H1 (cell line): ENCODE results near the gene SWI5.

ENCODE experiments used
- ASH2L ChIP-seq: fragments of 200-600, 300-600 bp; sonication (generic); IDR thresholded peaks from one replicate; pipeline ENCODE4 v1.7.1; 2017; ENCODE audit warnings: low read length
- CBX8 ChIP-seq: fragments of 300-800, 300-1000 bp; sonication (generic); IDR thresholded peaks from 2 replicates; pipeline ENCODE4 v1.7.1; 2016; ENCODE audit warnings: low read depth, low read length, borderline replicate concordance
- CHD1 ChIP-seq: IDR thresholded peaks from 2 replicates; pipeline ENCODE4 v1.6.1; 2012; ENCODE audit warnings: low read depth, low read length, improper control_type of control experiment
- CREB1 ChIP-seq: IDR thresholded peaks from 2 replicates; pipeline ENCODE4 v1.6.1; 2012; ENCODE audit warnings: inconsistent platforms
- EGR1 ChIP-seq: IDR thresholded peaks from 2 replicates; pipeline ENCODE4 v1.6.1; 2011; ENCODE audit warnings: low read depth, low read length, borderline replicate concordance
- EP300 ChIP-seq, 2 experiments: IDR thresholded peaks; 1 replicate in 1 of 2; 2 replicates in 1 of 2; pipeline ENCODE4 v1.6.1; 2011 to 2012; ENCODE audit warnings: low read depth in 2 of 2, low read length in 2 of 2, mild to moderate bottlenecking in 2 of 2, borderline replicate concordance in 1 of 2, inconsistent platforms in 1 of 2, moderate library complexity in 1 of 2
- EZH2 ChIP-seq: fragments of 200-600 bp; sonication (generic); IDR thresholded peaks from 2 replicates; pipeline ENCODE4 v1.7.1; 2012; ENCODE audit warnings: low read depth, mild to moderate bottlenecking, moderate library complexity, low read length, inconsistent platforms; ENCODE audit not compliant: severe bottlenecking
- KDM5A ChIP-seq: fragments of 200-600 bp; IDR thresholded peaks from 2 replicates; pipeline ENCODE4 v1.7.1; 2012; ENCODE audit warnings: mild to moderate bottlenecking, low read length, inconsistent platforms, mixed read lengths
- NRF1 ChIP-seq: IDR thresholded peaks from 2 replicates; pipeline ENCODE4 v1.6.1; 2011; ENCODE audit warnings: mild to moderate bottlenecking, low read depth, low read length, improper control_type of control experiment
- POU5F1 ChIP-seq: IDR thresholded peaks from 2 replicates; pipeline ENCODE4 v1.6.1; 2011; ENCODE audit warnings: low read depth, mild to moderate bottlenecking, low read length, moderate library complexity
- TF ChIP-seq, protein P1 (sequence below), 3 experiments: IDR thresholded peaks; 1 replicate in 2 of 3; 2 replicates in 1 of 3; pipeline versions ENCODE4 v1.5.1 to v1.6.1; 2011; ENCODE audit warnings: low read length in 3 of 3, mild to moderate bottlenecking in 3 of 3, inconsistent platforms in 2 of 3, low read depth in 1 of 3, moderate library complexity in 1 of 3; ENCODE audit not compliant: insufficient read depth in 1 of 3; ENCODE audit errors: control extremely low read depth in 1 of 3
- TF ChIP-seq, protein P2 (sequence below): IDR thresholded peaks from 2 replicates; pipeline ENCODE4 v1.6.1; 2011; ENCODE audit warnings: low read length, improper control_type of control experiment

DNA sequence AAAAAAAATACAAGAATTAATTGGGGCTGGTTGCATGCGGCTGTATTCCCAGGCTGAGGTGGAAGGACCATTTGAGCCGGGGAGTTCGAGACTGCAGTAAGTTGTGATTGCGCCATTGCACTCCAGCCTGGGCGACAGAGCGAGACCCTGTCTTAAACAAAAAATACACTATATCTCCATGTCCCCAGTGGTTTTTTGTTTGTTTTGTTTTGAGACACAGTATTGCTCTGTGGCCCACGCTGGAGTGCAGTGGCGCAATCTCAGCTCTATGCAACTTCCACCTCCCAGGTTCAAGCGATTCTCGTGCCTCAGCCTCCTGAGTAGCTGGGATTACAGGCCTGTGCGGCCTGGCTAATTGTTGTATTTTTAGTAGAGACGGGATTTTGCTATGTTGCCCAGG lies 47.7 kb downstream of the SWI5 start:
- TF ChIP-seq EP300 (IDR thresholded peaks at IDR 0.05; ENCODE audit: borderline replicate concordance in 1 of 2, low read depth in 2 of 2, low read length in 2 of 2) (no peak), EGR1 (no peak), CREB1 (no peak), EZH2 (no peak), KDM5A (no peak), NRF1 (no peak), CHD1 (no peak), CBX8 (no peak), POU5F1 (no peak), ASH2L (no peak)
- TF ChIP-seq, protein P1, sequence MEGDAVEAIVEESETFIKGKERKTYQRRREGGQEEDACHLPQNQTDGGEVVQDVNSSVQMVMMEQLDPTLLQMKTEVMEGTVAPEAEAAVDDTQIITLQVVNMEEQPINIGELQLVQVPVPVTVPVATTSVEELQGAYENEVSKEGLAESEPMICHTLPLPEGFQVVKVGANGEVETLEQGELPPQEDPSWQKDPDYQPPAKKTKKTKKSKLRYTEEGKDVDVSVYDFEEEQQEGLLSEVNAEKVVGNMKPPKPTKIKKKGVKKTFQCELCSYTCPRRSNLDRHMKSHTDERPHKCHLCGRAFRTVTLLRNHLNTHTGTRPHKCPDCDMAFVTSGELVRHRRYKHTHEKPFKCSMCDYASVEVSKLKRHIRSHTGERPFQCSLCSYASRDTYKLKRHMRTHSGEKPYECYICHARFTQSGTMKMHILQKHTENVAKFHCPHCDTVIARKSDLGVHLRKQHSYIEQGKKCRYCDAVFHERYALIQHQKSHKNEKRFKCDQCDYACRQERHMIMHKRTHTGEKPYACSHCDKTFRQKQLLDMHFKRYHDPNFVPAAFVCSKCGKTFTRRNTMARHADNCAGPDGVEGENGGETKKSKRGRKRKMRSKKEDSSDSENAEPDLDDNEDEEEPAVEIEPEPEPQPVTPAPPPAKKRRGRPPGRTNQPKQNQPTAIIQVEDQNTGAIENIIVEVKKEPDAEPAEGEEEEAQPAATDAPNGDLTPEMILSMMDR (IDR thresholded peaks at IDR 0.05; ENCODE audit: control extremely low read depth in 1 of 3, insufficient read depth in 1 of 3, low read depth in 1 of 3, low read length in 3 of 3) = no peak
- TF ChIP-seq, protein P2, sequence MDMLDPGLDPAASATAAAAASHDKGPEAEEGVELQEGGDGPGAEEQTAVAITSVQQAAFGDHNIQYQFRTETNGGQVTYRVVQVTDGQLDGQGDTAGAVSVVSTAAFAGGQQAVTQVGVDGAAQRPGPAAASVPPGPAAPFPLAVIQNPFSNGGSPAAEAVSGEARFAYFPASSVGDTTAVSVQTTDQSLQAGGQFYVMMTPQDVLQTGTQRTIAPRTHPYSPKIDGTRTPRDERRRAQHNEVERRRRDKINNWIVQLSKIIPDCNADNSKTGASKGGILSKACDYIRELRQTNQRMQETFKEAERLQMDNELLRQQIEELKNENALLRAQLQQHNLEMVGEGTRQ = no peak
